ENCODE results near the gene FRMD5. TPM values are rescaled to one million over a fixed set of nuclear protein-coding genes. Genes with fewer than 3 reads are reported as not detected.
A peak's percentile ranks its signal among the peaks of the same experiment; 100 is the strongest.

The FRMD5 gene
- total RNA-seq, 1 experiment from 2014 or later: 9.7 TPM

DNA sequence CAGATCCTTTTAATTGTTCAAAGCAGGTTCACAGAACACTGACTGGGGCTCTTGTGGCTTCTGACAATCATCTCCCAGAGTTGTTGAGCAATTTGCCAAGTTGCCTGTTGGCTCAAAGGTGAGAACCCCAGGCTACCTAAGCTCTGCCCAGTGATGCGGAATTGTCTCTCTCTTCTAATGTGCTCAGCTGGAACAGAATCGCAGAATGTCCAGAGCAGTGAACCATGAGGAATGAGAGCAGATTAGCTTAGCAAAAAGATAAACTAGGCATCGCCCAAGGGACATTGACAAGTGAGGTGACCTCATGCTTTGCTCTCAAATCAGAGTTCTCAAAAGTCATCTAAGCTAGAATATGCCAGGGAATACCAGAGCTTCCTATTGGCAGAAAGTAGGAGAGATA is 220.2 kb downstream of the FRMD5 start:
- DNase-seq (ENCODE audit: low read depth): peak; percentile 85

DNA sequence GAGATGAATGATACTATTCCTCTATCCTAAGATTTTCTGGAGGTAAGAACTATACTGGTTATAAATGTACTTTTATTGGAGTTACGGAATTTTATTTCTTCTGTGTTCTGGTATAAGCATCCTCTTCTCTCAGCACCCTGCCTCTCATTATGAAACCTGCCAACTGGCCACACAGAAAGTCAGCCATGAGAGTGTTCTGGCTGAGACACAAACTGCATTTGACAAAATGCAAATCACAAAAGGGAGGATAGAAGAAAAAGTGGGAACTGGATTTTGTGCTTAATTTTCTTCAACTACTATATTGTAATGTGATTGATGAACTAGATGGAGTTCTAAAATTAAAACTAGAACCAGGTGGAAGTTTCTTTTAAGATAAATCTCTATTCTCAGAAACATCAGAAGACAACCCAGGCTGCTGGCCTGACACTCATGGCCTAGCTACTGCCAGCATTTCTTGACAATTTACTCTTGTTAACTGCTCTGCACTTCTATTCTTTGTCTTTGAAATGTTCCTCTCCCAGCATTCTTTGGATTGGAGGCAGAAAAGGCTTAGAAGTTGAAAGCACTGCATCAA is 225.2 kb downstream of the FRMD5 start:
- DNase-seq (ENCODE audit: low read depth): no peak

DNA sequence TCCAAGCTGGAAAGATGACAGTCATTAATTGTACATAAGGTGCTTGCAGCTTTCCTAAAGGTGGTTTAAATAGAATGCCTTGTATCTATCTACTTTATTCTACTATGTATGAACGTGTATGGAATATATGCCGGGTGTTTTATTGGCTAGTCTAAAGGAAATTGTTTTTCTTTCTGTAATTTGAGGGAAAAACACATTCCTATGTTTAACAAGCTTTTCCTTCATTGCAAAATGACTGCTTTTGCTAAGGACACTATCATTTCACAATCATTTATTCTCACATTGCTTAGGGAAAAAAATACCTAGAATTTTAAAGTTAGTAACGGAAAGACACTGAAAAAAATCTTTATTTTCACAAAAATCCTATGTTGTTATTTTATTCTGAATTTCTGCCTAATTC is 226.5 kb downstream of the FRMD5 start:
- no peak for DNase-seq (ENCODE audit: low read depth)

DNA sequence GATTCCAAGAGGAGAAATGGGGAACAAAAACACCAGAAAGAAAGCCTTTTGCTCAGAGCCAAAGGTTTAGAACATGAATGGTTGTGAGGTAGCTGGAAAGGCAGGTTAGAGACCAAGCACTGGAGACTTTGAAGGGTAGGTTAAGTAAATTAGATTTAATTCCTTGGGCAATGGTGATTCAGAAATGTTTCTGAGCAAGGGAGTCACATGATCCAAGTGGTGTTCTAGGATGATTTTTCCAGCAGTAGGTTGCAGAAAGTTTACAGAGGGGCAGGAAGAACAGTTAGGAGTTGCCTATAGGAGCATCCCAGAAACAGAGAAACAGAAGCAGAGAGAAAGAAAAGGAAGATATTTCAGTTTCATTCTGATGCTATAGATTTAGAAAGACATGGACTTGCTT is 228.4 kb downstream of the FRMD5 start:
- DNase-seq (ENCODE audit: low read depth): peak; percentile 28

DNA sequence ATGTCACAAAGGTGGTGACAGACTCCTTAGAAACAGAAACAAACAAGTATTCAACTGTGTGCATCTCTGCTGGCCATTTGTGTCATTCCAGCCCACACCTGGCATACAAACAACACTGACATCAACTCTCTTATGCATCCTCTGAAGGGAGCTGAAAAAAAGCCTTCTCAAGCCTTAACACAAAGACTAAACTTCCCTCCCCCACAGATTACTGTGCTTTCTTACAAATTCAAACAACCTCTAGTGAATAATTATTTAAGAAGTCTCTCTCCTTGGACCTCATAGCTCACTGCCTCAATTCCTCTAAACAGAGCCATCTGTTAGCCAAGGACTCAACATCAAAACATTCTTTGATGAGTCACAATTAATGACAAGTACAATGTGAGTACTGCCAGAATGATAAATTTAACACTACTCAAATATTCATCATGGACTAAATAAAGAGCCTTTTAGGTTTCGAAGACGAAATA is 236.2 kb downstream of the FRMD5 start:
- peak; percentile 90 for DNase-seq (ENCODE audit: low read depth)

DNA sequence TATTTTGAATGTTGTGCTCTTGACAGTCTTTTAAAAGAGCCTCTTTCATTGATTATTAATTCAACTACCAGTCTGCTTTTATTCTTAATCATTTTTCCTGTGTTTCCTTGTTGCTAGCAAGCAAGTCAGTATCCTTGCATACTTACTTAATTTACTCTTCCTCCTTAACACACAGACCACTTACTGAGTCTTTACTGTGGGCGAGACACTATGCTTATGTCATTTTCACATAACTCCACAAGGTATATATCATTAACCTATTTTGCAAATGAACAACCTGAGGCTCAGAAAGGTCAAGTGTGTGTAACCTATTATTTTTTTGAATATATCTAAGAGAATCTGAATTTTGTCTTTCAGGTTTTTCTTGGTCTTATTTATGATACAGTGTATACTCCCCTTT is 237.3 kb downstream of the FRMD5 start:
- DNase-seq (ENCODE audit: low read depth): no peak

DNA sequence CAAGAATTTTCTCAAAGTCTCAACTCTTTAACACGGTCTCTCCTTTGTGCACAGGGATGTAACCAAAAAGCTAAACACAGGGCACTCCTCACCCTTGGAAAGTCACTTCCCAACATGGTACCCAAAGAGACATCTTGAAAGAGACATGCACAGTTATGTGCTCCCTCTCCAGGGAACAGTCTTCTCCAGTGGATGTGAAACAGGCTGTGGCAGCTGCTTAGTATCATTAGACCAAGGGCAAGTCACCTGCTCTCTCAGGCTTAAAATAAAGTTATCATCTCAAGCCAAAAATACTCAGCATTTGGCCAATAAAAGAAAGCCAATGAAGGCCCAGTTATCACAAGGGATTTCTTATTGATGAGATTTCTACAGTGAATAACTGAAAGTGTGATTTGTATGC is 239.9 kb downstream of the FRMD5 start:
- no peak for DNase-seq (ENCODE audit: low read depth)

DNA sequence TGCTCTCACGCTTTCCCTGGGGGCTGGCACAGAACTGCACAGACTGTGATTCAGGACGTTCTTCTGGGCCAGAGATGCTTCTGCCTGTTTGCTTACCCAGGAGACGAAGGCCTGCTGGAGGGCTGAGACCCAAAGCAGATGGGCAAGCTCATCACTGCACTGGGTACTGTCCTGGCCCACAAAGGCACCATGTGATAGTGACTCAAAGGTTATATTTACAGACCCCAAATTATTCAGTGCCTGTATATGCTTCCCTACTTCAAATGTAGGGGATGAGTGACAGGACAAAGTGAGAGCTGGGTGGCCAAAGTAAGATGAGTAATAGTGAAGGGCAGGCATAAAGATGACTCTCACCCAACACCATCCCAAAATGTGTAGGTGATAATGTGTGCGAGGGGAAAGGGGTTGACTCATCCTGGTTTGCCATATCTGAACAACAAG is 240.9 kb downstream of the FRMD5 start:
- DNase-seq (ENCODE audit: low read depth): peak; percentile 27

DNA sequence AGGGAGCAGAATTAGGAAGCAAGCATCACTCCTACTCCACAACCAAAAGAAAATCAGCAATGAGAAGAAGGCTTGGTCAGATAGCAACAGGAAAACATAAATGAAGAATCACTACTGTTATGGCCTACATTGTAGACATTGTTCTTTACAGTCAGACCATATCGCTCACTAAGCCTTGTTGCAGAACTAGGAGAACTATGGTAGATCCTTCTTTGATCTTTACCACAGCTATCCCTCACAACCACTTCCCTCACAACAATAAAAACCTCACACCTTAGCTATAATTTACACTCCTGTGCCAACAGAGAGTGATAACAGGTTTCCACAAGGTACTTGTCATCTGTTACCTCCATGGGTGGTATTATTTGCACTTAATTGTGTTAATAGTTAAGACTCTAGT is 241.7 kb downstream of the FRMD5 start:
- DNase-seq (ENCODE audit: low read depth): no peak

DNA sequence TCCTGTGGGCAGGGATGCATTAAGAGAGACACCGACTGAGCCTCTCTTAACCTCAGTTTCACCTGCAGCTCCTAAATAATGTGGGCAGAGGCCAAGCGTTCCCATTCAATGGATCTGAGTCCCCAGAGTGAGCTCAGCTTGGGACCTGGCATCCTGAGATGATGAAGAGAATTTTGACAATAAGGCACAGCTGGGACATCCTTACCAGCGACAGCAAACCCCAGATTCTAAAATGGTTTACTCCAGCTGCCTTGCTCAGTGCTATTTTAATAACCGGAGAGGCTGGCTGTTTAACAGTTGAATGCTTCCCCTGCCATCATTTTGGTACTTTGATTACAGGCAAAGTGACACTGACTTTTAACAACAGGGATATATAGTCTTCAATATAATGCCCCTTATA is 244.5 kb downstream of the FRMD5 start:
- DNase-seq (ENCODE audit: low read depth): no peak

DNA sequence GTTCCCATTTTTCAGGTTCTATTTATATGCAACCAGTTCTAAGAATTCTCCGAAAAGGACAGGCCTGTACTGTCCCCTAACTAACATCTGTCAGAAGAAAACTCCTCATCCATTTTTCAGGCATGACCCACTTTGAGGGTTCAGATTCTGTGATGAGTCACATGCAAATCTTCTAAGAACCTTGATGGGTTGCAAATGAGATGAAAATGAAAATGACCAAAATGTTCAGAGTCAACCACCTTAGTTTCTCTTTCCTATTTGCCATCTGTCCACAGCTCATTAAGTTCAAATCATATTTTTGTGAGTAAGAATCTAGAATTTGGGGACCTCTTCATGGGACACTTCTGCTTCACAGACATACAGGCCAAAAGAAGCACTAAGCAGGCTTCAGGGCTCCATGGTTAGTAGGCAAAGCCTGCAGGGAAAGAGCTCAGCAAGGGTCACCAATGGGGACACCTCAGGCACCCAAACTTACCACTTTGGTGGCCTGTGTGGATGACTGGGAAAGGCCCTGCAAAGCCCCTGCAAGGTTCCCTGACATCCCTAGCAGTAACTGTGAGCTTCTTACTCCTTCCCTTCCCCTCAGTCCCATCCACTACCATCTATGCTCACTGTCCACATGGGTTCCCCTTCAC is 246.3 kb downstream of the FRMD5 start:
- DNase-seq (ENCODE audit: low read depth): peak; percentile 44

DNA sequence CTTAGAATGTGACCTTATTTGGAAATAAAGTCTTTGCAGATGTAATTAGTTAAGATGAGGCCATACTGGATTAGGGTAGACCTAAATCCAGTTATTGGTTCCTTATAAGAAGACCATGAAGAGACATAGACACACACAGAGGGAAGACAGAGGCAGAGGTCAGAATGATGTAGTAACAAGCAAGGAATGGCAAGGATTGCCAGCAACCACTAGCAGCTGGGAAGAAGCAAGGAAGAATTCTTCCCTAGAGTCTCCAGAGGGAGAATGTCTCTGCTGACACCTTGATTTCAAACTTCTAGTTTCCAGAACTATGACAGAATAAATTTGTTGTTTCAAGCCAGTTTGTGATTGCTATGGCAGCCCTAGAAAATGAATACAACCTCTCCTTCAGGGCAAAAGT is 251.6 kb downstream of the FRMD5 start:
- no peak for DNase-seq (ENCODE audit: low read depth)

DNA sequence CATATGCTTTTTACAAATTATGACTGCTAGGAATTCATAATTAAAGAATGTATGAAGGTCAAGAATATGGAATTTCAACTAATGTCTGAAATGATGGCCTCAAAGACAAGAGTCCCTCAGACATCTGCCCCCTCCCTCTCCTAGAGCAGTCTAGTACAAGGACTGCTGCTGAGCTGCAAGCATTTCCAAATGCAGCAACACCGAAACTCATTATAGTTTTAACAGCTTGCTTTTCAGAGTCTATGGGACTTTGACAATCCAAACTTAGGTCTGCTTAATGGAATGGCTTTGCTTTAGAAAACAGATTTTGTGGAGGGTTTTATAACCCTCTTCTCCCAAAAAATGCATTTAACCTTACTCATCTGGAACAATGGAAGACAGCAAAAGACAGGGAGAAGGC is 252.9 kb downstream of the FRMD5 start:
- DNase-seq (ENCODE audit: low read depth): no peak

DNA sequence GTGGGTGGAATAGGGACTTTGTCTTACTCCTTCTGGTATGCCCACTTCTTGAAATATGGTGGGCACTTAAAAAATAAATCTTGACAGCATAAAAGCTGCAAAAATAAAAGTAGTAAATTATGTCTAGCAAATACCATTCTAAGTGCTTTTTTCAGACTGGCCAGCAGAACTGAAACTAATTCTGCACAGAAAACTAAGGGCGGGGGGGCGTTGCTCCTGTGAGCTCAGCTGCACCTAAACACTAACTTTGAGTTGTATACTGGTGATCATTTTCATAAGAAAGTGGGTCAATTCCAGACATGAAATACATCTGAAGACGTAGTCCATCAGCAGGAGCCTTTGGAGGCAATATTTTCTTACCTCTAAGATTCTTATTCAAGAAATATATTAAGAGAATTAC is 253.5 kb downstream of the FRMD5 start:
- no peak for DNase-seq (ENCODE audit: low read depth)

DNA sequence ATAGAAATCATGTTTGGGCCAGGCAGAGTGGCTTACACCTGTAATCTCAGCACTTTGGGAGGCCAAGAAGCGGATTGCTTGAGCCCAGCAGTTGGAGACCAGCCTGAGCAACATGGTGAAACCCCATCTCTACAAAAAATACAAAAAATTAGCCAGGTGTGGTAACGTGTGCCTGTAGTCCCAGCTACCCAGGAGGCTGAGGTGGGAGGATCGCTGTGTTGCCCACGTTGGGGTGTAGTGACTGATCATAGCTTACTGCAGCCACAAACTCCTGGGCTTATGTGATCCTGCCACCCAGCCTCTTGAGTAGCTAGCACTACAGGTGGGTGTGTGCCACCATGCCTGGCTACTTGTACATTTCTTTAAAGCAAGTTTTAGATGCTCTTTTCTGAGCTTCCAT is 254.0 kb downstream of the FRMD5 start:
- no peak for DNase-seq (ENCODE audit: low read depth)

DNA sequence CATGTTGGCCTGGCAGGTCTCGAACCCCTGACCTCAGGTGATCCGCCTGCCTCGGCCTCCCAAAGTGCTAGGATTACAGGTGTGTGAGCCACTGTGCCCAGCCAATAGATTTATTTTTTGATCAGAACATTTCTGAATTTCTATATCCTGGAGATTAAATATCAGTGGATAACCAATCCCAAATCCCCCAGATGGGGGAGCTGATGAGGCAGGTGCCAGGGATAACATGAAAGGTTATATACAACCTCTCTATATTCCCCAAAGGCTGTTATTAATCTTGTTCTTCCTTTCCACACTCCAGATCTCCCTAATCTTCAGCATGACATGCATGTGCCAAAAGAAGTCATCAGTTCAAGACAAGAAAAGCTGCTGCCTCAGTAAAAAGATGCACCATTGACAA is 256.0 kb downstream of the FRMD5 start:
- peak; percentile 43 for DNase-seq (ENCODE audit: low read depth)

DNA sequence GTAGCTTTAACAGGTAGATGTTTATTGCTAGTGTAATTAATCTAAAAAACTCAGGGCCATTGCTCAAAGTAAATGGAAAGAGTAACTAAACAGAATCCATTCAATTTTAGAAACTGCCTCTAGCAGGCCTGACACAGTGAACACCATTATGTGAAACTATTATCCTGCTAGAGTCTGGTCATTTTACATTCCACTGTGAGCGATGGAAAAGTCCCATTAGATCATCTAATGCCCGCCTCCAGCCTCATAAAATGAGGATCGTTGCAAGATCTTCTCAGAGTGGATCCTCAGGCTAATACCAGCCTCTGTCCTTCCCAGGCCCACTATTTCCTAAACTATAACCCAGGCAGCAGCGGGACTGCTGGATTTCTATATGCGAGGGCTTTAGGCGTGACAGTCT is 260.6 kb downstream of the FRMD5 start:
- DNase-seq (ENCODE audit: low read depth): peak; percentile 67

DNA sequence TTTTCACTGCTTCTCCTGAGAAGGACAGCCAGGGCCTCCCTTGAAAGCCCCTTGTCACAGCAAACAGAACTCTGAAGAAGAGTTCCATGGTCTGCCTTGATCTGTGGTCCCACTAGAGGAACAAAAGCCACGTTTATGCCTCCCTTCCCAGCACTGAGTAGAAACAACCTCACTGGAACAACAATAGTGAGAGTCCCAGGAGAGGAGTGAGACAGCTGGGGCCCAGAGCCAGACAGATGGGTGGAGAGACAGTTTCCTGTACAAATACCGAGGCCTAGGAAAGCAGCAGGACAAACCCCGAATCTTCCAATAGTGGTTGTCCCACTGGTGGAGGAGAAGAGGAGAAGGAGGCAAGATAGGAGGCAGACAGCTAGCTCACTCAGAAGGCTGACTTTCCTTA is 262.2 kb downstream of the FRMD5 start:
- no peak for DNase-seq (ENCODE audit: low read depth)

DNA sequence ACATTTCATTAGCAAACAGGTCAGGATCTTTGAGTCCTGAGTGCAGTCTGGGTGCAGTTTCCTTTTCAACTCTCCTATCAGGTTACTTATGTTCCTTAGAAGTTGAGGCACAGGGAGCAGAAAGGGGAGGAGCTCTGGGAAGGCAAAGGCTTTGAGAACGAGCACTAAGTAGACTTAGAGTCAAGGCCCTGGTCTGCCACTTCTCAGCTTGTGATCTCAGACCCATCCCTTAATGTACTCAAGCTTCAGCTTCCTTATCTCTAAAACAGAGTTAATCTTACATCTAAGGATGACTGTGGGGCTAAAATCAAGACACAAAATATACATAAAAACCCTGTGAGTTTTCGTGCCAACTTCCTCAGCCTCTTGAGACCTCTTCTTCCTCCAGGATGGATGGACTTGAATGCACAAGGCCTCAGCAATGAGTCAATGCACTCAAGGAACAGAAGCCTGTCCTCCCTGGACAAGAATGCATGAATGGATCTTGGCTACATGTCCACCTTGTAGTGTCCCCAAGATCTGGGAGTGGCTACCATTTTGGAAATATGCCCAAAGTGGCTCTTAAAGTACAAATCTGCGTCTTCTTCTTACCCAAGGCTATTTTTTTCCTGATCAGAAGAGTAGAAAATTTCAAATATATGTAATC is 263.2 kb downstream of the FRMD5 start:
- DNase-seq (ENCODE audit: low read depth): no peak

DNA sequence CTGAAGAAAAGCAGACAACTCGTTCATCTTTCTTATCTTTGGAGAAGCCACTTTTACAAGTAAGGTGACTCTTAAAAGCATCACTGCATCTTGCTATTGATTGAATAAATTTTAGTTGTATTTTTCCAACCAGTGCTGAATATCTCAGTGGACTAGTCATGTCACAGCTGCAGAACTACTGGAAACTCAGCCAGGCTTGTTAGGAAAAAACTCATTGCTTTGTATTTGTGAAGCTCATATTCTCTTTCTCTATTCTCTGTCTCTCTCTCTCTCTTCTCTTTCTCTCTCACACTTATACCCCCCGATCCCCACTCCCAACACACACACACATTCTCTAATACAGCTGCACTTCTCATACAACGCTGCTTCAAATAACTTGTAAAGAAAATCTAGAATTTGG is 264.0 kb downstream of the FRMD5 start:
- DNase-seq (ENCODE audit: low read depth): no peak

DNA sequence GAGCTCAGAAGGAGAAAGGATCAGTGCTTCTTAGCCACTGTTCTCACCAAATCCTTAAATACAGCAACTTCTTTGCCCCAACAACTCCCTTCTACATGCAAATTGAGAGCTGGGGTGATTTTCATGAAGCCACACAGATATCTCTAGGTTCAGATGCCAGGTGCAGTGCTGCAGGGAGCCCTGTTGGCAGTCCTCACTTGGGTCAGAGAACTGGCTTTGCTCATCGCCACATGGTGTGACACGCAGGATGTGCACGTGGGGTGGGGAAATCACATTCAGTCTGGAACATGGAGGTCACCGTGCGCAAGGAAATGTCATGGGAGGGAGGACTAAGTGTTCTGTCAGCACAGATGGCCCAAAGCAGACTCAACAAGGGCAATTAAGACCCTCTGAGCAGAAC is 264.5 kb downstream of the FRMD5 start:
- DNase-seq (ENCODE audit: low read depth): no peak

DNA sequence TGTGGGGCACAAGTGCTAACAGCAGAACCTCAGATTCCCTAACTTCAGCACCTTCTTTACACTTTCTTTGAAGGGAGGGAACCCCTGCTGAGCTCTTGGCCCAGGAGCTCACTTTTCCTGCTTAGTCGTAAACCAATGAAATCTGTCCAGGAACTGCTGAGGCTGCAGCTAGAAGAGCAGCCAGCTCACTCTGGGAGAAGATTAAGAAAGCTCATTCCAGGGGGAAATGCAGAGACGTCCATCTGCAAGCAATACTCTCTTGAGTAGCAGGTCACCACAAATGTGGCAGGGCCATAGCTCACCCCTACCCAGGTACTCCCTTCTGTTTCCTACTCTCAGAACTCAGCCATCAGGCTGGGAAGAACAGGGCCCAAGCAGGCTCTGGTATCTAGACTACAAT is 265.0 kb downstream of the FRMD5 start:
- DNase-seq (ENCODE audit: low read depth): peak; percentile 31

DNA sequence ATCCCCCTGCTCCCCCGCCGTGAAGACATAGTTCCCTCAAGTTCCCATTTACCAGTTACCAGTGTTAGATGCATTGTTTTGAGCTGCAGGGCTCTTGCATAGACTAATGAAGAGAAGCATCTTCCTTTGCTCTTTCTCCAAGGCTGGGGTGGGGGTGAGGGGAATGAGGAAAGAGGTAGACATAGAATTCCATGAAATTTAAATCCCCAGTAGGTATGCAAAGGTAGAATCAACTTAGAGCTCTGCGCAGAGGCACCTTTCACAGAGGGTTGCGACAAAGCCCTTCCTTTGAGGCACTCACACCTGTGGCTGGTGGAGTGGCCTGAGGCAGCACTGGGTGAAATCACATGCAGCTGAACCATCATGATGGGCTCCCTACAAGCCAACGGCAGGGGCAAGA is 266.9 kb downstream of the FRMD5 start:
- DNase-seq (ENCODE audit: low read depth): no peak

Measured in M059J (cell line).